GM12873 (cell line): Measurements from ENCODE around the gene KANSL2.

Source experiments
- TF ChIP-seq, protein P1 (sequence below): IDR thresholded peaks from 2 replicates; pipeline ENCODE4 v1.5.1; 2012; ENCODE audit warnings: low read depth, mild to moderate bottlenecking, moderate library complexity, low read length, control low read depth; ENCODE audit not compliant: insufficient read depth; ENCODE audit errors: missing control alignments

Gene KANSL2

DNA sequence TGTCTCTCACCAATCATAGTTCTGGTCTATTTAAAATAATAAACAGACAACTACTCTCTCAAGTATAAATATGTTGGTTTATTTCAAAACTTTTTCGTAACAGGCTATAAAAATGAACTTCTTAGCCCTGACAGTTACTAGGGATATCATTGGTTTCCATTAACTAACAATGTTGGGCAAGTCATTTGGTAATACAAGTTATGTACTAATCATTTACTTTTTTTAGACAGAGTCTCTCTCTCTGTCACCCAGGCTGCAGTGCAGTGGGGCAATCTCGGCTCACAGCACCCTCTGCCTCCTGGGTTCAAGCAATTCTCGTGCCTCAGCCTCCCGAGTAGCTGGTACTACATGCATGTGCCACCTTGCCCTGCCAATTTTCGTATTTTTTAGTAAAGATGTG, 14.6 kb upstream of the KANSL2 start:
- TF ChIP-seq, protein P1, sequence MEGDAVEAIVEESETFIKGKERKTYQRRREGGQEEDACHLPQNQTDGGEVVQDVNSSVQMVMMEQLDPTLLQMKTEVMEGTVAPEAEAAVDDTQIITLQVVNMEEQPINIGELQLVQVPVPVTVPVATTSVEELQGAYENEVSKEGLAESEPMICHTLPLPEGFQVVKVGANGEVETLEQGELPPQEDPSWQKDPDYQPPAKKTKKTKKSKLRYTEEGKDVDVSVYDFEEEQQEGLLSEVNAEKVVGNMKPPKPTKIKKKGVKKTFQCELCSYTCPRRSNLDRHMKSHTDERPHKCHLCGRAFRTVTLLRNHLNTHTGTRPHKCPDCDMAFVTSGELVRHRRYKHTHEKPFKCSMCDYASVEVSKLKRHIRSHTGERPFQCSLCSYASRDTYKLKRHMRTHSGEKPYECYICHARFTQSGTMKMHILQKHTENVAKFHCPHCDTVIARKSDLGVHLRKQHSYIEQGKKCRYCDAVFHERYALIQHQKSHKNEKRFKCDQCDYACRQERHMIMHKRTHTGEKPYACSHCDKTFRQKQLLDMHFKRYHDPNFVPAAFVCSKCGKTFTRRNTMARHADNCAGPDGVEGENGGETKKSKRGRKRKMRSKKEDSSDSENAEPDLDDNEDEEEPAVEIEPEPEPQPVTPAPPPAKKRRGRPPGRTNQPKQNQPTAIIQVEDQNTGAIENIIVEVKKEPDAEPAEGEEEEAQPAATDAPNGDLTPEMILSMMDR: no peak

DNA sequence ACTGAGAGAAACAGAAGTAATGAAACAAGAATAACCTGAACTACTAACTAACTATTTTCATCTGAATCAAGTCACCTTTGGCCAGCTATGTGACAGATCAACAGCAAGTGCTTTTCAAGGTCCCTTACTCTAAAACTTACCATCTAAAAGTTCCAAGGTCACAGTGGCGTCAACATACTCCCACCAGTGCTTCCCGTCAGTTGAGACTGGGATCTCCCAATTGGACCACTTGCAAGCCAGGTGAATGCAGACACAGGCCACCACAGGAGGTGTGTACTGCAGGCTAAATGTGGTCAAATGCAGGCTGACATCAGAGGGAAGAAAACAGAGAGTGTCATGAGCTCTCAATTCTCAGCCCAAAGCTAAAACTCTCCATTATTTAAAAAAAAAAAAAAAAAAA, 13.8 kb upstream of the KANSL2 start:
- TF ChIP-seq, protein P1: no peak

DNA sequence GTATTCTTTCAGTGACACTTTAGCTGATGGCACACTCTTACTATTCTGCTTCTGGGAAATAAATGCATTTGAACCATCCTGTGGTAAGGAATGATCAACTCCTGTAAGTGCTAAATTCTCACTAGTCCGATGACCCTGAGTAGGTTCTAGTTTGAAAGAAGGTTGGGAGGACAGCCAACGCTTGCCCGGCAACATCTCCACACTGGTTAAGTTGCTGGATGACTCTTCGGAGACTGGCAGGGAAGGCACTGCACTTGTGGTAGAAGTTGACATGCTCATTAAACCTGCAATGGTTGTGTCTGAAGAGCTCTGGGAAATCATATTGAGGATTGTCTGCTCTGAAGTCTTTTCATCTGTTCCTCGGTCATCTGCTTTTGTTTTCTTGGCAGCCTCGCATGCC, 12.0 kb upstream of the KANSL2 start:
- TF ChIP-seq, protein P1: no peak

DNA sequence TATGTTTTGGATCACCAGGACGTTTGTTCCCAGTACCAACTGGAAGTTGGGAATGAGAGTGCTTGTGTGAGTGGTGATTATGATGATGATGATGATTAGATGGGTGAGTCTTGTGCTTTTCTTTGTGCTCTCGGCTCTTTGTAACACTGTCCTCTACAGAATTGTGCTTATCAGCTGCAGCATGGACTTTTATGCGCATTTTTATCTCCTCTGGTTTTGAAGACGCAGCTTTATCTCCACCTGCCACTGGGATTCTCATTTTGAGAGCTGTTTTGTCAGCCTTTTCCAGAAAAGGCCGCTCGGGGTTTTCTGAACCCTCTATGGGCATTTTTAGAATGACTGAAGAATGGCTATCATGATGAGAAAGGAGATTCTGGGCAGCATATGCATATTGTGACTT, 11.5 kb upstream of the KANSL2 start:
- TF ChIP-seq, protein P1: no peak

DNA sequence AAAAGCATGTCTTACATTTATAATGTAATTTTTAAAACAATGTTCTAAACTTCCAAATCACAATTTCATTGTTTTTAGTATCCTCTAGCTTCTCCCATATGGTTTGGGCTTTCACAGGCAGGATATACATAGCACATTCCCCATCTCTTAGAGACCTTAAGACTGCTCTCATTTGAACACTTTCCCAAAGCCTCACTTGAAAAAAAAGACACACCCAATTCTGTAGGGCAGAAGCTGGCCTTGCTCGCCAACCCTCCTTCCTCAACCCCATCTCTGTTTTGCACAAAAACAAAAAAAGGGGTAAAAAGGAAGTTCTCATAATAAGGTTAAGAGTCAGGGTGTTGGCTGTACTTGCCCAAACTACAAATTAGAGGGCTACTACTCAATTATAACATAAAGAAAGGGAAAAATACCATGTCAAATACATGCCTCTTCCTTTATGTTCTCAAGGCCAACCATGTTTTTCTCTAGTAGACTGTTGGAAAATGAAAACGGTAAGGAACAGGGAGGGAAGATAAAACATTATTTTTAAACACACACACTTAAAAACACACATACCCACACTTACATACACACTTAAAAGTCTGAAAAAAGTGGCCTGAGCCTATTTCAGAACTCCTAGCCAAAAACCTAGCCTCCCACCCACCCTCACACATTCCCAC, 9.9 kb upstream of the KANSL2 start:
- TF ChIP-seq, protein P1: no peak

DNA sequence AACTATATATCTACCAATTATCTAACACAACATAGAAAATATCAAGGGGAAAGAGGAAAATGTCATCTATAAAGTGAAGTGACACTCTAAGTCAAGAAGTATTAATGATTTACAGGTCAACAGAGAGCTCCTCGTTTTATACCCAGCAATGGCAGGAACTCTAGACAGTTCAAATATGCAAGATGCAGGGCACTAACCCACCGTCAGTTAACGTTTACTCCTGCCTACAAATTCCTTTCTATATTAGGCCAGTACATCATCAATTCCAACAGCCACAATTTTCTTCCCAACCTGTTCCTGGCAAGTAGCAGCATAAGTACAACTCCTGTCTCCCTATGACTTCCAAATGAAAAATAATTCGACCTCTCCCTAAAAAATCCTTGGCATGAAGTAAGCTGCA, 9.0 kb upstream of the KANSL2 start:
- TF ChIP-seq, protein P1: no peak

DNA sequence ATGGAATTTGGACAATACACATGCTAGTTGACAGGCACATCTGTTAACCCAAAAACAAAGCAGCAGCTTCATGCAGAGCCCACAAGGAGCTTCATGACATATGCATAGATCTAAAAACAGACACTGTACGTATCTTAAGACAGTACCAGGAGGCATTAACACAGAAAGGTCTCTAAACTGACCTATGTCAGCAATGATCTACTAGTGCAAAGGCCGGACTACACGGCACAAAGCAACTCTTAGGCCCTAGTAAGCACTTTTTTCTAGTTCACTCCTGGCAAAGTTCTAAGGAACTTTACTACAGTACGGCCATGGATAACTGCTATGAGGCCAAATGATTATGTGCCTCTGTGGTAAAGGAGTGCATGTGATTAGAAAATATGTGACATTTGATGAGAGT, 8.4 kb upstream of the KANSL2 start:
- TF ChIP-seq, protein P1: no peak
